HG03460 (cell line): ENCODE data around the gene UBXN6.

Experiments
- ATAC-seq: cut with Tn5 transposase; IDR thresholded peaks from one replicate; pipeline ENCODE4 v1.9.1; 2021; ENCODE audit not compliant: unreplicated experiment

UBXN6 gene

DNA sequence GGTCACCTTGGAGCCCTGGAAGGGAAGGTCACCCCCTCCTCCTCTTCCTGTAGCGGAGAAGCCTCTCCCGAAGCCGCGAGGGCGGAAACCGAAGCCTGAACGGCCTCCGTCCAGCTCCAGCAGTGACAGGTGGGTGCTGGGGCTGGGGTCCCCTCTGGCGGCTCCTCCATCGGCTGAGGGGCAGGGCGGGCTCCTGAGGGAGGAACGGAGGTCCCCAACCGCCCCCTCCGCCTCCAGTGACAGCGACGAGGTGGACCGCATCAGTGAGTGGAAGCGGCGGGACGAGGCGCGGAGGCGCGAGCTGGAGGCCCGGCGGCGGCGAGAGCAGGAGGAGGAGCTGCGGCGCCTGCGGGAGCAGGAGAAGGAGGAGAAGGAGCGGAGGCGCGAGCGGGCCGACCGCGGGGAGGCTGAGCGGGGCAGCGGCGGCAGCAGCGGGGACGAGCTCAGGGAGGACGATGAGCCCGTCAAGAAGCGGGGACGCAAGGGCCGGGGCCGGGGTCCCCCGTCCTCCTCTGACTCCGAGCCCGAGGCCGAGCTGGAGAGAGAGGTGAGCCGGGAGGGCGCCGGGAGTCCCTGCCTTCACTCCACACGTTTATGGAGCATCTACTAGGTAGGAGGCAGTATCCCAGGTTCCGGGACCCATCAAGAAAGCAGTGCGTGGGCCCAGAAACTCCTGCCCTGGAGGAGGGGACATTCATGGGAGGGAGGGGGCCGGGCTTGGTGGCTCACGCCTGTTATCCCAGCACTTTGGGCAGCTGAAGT, 36.5 kb upstream of the UBXN6 start:
- no peak for ATAC-seq

DNA sequence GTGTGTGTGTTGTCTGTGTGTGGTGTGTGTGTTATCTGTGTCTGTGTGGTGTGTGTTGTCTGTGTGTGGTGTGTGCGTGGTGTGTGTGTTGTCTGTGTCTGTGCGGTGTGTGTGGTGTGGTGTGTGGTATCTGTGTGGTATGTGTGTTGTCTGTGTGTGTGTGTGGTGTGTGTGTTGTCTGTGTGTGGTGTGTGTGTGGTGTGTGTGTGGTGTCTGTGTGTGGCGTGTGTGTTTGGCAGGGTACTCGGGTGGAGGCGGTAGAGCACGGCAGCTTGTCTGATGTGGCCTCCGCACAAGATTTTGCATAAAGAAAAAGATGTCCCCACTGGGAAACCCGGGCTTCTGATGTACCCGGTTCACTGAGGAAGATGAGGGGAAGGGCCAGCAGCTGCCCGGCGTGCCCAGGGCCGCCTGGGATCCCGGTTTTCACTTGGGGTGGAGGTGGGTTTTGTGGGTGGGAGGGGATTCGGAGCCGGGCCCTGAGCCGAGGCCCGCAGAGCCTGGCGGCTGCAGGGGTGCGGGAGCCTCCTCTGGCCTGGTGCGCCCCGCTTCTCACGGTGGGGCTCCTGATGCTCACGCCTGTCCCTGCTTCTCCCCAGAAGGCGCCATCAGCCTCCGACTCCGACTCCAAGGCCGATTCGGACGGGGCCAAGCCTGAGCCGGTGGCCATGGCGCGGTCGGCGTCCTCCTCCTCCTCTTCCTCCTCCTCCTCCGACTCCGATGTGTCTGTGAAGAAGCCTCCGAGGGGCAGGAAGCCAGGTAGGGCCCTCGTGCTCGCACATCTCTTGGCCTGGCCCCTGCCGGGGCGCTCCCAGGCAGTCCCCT, 35.7 kb upstream of the UBXN6 start:
- no peak for ATAC-seq

DNA sequence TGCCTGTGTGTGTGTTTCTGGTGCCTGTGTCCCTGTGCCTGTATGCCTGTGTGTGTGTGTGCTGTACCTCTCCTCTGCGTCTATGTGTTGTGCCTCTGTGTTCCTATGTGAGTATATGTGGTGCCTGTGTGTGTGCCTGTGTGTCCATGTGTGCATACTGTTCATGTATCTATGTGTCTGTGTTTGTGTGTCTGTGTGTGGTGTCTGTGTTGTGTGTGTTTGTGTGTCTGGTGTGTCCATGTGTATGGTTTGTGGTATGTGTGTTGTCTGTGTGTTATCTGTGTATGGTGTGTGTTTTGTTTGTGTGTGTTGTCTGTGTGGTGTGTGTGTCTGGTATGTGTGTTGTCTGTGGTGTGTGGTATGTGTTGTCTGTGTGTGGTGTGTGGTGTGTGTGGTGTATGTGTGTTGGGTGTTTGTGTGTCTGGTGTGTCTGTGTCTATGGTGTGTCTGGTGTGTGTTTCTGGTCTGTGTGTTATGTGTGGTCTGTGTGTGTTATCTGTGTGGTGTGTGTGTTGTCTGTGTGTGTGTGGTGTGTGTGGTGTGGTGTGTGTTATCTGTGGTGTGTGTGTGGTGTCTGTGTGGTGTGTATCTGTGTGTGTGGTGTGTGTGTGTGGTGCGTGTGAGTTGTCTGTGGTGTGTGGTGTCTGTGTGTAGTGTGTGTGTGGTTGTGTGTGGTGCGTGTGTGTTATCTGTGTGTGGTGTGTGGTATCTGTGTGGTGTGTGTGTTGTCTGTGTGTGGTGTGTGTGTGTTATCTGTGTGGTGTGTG, 34.9 kb upstream of the UBXN6 start:
- ATAC-seq, result no peak

DNA sequence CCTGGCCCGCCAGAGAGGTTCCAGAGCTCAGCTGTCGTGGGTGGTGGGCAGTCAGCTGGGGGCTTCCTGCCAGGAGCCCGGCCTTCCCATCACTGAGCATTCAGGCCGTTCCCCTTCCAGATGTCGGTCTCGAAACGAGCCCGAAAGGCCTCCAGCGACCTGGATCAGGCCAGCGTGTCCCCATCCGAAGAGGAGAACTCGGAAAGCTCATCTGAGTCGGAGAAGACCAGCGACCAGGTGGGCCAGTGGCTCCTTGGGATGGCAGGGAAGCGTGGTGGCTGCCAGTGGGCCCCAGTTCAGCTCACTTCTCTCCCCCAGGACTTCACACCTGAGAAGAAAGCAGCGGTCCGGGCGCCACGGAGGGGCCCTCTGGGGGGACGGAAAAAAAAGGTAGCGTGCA, 33.9 kb upstream of the UBXN6 start:
- no peak for ATAC-seq

DNA sequence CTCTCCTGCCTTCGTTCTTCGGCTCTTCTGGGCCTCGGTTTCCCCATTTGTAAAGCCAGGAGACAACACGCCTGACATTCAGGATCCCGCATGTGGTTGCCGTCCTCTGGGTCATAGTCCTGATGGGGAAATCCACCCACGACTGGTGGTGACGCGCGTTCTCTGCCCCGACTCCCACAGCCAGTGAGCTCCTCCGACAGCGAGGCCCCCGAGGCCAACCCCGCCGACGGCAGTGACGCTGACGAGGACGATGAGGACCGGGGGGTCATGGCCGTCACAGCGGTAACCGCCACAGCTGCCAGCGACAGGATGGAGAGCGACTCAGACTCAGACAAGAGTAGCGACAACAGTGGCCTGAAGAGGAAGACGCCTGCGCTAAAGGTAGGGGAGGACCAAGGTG, 30.9 kb upstream of the UBXN6 start:
- no peak for ATAC-seq

DNA sequence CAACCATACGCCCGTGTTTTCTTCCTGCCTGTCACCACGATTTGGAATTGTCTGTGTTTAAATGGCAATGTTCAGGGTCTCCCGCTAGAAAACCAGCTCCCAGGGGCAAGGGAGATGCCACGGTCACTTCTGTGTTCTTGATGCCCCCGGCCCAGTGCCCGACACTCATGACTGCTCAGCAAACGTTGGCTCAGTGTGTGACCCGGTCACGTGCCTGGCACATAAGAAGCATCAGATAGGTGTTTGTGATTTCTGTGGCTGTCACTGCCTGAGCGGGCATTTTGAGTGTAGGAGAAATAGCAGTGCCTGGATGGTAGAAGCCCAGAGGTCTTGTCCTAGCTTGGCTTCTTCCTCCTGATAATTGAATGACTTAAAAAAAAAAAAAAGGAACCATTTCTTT, 30.0 kb upstream of the UBXN6 start:
- ATAC-seq, result no peak

DNA sequence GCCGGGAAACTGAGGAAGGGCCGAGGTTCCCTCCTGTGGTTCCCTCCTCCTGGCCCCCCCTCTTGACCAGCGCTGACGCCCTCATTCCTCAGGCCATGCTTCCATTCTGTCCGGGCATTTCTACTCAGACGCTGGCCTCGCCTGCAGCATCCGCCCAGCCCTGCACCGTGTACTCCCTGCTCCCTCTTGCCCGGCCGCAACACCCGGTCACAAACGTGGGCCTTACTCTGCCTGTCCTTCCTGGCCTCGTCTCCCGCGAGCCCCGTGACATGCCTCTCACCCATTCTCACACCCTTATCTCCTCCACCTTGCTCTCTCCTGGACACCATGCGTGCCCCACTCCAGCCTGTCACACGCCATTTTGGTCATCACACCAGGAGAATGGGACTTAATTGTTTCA, 25.8 kb upstream of the UBXN6 start:
- no peak for ATAC-seq

DNA sequence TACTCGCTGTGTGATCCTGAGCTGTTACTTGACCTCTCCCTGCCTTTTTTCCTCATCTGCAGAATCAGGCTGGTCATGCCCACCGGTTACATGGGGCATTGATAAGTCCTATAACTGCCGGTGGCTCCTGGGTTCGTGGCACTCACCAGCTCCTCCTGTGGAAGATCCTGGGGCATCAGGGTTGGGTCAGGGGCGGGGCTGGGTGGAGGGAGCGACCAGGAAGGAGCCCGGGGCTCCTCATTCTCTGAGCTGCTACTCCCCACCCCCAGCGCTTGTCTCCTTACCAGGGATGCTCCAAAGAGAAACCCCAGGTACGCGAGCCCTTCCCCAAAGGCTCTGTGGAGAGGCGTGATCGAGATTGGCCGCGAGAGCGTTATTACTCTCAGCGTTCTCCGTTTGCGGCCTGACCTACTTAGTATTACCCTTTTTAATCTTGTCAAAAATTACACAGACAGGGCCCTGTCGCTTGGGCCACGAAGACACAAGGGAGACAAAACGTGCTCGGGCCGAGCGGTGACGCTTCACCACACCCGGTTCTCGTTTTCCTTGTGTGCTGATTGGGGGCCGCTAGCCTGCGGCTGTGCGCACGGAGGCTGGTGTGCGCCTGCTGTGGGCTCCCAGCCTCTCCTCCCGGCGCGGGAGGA, 25.2 kb upstream of the UBXN6 start:
- ATAC-seq, result no peak

DNA sequence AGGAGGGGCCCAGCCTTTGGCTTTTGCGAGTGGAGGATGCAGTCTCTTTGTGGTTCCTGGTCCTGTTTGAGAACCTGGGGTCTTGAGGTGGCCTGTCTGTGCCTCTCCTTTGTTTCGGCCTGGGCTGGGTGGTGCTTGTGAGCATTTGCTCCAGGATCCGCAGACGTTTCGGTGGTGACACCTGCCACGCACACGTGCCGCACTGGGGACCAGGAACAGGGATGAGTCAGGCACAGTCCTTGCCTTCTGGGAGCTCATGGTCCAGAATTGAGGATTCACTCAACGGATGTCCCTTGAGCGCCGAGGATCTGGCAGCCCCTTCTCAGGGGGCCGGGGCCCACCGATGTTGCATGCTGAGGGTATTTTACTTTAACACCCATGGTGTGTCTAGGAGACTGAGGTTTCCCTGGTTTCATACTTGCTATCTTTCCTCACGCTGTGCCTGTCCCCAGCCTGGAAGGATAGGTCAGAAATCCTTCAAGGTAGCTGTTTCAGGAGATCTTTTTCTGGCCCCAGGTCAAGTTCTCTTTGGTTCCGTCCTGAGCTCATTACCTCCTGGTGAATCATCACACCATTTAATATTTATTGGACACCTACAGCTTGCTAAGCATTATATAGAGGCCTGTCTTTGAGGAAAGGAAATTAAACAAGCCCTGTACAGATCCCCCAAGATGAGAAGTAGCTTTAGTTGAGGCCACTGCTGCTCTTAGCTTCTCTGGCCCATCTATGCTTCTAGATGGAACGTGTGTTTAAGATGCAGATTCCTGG, 19.6 kb upstream of the UBXN6 start:
- ATAC-seq, result no peak

DNA sequence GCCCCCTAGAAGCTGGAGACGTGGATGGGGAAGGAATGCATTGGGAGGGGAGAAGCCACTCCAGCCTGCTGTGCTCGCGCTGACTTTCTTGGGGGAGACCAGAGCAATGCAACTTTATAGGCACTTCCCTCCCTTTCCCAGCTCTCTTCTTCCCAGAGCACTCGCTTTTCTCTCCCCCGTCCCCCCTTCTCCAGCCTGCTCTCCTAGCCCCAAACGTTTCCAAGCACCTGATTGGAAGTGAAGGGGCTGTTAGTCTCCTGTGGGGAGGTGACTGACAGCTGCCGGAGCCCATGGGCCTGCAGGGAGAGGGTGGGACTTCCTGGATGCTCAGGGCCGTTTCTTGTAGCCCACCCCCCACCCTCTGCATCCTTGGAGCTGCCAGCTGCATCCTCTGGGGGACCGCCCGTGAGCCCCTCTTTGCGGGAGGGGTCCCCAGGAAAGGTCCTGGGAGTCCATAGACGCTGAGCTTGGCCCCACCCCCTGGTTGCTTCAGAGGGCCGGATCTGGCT, 17.0 kb upstream of the UBXN6 start:
- no peak for ATAC-seq

DNA sequence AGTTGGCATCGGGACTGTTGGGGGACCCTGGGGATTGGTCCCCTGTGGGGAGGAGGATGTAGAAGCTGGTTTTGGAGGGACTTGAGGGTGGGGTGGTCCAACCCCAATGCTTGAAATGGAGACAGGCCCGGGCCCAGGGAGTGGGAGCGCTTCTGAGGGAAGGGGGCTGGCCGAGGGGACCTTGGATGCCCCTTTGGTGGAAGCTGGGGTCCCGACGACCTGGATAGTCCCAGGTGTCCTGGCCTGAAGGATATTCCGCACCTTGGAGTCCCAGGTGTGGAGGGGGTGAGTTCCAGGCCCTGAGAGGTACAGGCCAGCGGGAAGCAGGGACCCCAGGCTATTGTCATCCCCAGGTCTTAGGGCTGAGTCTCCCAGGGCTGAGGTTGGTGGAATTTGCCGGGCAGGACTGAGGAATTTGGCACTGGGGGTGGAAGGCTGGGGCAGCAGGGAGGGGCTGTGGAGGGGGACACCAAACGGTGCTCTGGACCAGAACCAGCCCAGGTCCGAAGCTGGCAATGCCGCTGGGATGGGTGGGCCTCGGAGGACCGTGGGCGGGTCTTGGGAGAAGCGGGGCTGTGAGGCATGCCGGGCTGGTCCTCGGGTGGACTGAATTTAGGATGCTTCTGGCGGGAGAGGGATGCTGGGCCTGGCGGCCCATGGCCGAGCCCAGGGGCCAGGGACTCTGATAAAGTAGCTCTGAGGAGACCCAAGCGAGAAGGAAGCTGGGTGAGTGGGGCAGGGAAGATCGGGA, 16.3 kb upstream of the UBXN6 start:
- ATAC-seq, result no peak

DNA sequence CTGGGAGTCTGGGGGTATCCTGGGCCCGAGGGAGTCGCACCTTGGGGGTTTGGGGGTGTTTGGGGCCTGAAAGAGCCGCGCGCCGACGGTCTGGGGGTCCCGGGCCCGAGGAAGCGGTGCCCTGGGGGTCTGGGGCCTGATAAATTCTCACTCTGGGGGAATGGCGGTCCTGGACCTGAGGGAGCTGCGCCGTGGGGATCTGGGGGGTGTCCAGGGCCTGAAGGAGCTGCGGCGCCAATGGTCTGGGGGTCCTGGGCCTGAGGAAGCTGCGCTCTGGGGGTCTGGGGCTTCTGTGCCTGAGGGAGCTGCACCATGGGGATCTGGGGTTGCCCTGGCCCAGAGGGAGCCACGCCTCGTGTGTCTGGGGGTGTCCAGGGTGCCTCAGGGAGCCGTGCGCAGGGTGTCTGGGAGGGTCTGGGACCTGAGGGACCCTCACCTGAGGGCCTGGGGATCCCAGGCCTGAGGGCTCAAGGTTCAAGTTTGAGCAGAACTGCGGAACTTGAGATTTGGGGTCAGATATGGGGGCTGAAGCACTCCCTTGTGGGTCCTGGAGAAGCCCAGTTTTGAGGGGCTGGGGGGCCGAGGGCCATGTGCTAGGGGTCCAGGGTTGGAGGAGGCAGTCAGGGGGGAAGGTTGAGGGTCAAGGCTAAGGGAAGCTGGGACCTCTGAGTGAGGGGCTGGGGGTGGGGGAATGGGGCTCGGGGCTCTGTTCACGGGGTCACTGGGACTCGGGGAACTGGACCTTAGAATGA, 15.6 kb upstream of the UBXN6 start:
- no peak for ATAC-seq

DNA sequence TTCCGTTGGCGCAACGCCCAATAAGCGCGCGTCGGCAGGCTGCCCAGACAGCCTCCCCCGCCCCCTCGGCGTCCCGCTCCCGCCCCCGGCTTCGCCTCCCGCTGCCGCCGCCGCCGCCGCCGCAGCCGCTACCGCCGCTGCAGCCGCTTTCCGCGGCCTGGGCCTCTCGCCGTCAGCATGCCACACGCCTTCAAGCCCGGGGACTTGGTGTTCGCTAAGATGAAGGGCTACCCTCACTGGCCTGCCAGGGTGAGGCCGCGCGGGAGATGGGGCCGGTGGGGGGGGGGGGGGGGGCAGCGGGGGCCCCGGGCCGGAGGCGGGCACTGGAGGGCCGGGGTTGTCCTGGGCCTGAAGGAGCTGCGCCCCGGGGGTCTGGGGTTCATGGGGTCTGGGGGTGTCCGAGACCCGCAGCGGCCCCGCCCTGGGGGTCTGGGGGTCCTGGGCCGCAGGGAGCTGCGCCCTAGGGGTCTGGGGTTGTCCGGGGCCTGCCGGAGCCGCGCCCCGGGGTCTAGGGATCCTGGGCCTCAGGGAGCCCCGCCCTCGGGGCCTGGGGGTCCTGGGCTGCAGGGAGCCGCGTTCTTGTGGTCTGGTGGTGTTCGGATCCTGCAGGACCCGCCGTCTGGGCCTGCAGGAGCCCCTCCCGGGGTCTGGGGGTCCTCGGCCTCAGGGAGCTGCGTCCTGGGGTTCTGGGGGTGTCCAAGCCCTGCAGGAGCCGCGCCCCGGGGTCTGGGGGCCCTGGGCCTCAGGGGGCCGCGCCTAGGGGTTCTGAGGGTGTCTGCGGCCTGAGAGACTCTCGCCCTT, 14.8 kb upstream of the UBXN6 start, which contains the start of gene HDGFL2:
HDGFL2 (plus strand) TSS at position 124 of the 801 bp plus-strand sequence; CDS start at position 178, 54 bp downstream.
- ATAC-seq, result peak; percentile 6

DNA sequence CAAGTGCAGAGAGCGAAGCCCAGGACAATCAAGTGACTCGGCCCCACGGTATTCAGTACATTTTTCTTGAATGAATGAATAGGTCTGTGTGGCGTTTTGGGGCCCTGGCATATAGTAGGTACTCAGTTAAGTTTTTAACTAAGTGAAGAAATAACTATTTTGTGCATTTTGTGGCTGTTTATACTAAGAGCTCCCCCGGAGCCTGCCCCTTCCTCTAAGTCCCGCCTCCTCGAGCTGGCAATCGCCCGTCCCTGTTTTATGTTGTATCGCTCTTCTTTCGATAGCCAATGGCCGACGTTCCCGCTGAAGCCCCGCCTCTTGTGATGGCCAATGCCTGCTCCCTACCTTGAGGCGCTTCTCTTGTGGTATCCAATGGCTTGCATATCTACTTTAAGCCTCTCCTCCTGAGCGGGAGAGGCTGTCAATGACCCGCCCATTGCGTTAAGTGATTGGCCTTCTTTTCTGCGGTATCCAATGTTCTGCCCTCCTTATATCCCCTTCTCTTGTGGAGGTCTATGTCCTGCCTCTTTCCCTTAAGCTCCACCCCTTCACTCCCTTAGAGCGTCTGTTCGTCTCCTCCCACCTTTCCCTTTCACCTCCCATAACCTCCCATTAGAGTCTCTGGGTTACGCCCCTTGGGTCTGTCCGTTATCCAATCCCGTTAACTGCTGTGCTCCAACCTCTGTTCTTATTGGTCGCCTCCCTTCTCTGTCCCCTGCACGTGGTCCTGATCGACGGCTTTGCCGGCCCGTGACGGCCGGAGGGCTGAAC, 14.0 kb upstream of the UBXN6 start:
- ATAC-seq, result peak; percentile 71

DNA sequence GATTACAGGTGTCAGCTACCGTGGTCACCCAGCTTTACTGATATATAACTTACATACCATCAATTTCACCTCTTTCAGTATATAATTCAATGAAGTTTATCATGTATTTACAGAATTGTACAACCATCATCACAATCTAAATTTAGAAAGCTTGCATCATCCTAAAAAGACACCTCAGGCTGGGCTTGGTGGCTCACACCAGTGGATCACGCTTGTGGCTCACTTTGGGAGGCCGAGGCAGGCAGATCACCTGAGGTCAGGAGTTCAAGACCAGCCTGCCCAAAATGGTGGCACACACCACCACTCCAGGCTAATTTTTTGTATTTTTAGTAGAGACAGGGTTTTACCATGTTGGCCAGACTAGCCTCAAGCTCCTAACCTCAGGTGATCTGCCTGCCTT, 10.2 kb upstream of the UBXN6 start:
- no peak for ATAC-seq

DNA sequence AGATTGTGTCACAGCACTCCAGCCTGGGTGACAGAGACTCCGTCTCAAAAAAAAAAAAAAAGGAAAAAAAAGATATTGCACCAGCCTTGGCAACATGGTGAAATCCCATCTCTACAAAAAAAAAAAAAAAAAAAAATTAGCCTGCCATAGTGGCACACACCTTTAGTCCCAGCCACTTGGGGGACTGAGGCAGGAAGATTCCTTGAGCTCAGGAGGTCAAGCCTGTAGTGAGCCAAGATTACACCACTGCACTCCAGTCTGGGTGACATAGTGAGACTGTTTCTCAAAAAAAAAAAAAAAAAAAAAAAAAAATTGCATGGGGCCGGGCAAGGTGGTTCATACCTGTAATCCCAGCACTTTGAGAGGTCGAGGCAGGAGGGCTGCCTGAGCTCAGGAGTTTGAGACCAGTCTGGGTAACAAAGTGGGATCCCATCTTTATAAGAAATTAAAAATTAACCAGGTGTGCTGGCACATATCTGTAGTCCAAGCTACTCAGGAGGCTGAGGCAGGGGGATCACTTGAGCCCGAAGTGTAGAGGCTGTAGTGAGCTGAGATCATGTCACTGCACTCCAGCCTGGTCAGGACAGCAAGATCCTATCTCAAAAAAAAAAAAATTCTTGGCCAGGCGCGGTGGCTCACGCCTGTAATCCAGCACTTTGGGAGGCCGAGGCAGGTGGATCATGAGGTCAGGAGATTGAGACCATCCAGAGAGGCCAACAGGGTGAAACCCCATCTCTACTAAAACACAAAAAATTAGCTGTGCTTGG, 7.4 kb upstream of the UBXN6 start:
- ATAC-seq, result no peak
